CD4-positive, CD25-positive, alpha-beta regulatory T cell (primary cell): ENCODE measurements around the gene WDR3. TPM values are rescaled to one million over a fixed set of nuclear protein-coding genes. Genes with fewer than 3 reads are reported as not detected.
"Not testable (repeated sequence)": the region's sequence is repeated elsewhere in the genome, so short reads cannot be mapped to it uniquely, and the experiment has no call there.

Experiments used
- ATAC-seq, 2 donors: fragments of 150-1000 bp; cut with Tn5 transposase; one replicate each; pipeline ENCODE4 v1.10.0; 2021; ENCODE audit warnings: low read depth in 2 of 2, moderate number of reproducible peaks in 2 of 2, moderate library complexity in 1 of 2
- DNase-seq, 3 donors: peaks; one replicate each; pipeline versions ENCODE4 v3.0.0 to v3.0.0-alpha.2; 2012 to 2022; ENCODE audit warnings: mixed read lengths in 1 of 3
- H3K27ac ChIP-seq: one replicate; pipeline ENCODE4 v1.7.0; 2013; ENCODE audit warnings: mild to moderate bottlenecking, low read length; ENCODE audit not compliant: insufficient read depth, poor library complexity, severe bottlenecking
- H3K27me3 ChIP-seq: one replicate; pipeline ENCODE4 v1.7.0; 2013; ENCODE audit warnings: low read length; ENCODE audit not compliant: control insufficient read depth, insufficient read depth
- H3K36me3 ChIP-seq: one replicate; pipeline ENCODE4 v1.7.0; 2013; ENCODE audit warnings: mild to moderate bottlenecking, low read length, moderate library complexity; ENCODE audit not compliant: control insufficient read depth, insufficient read depth
- H3K4me1 ChIP-seq: 2 replicates; pipeline ENCODE4 v1.7.0; 2013; ENCODE audit warnings: mild to moderate bottlenecking, low read length; ENCODE audit not compliant: insufficient read depth, control insufficient read depth, poor library complexity, severe bottlenecking
- H3K4me3 ChIP-seq: one replicate; pipeline ENCODE4 v1.7.0; 2013; ENCODE audit warnings: low read depth, mild to moderate bottlenecking, low read length, moderate library complexity
- H3K9me3 ChIP-seq, 2 experiments: 1 replicate in 1 of 2; 2 replicates in 1 of 2; pipeline ENCODE4 v1.7.0; 2013; ENCODE audit warnings: low read length in 2 of 2, mild to moderate bottlenecking in 1 of 2, moderate library complexity in 1 of 2; ENCODE audit not compliant: control insufficient read depth in 2 of 2
- H3K27ac Mint-ChIP-seq, 3 donors: one replicate each; pipeline ENCODE4 v1.8.0; 2020 to 2022; ENCODE audit warnings: mild to moderate bottlenecking in 3 of 3, mixed read lengths in 3 of 3, moderate library complexity in 2 of 3
- H3K27me3 Mint-ChIP-seq: one replicate; pipeline ENCODE4 v1.8.0; 2022; ENCODE audit warnings: mild to moderate bottlenecking, mixed read lengths
- H3K36me3 Mint-ChIP-seq: one replicate; pipeline ENCODE4 v1.8.0; 2020; ENCODE audit warnings: mixed read lengths
- H3K4me1 Mint-ChIP-seq, 4 donors: one replicate each; pipeline ENCODE4 v1.8.0; 2020 to 2022; ENCODE audit warnings: mixed read lengths in 4 of 4, mild to moderate bottlenecking in 1 of 4
- H3K4me3 Mint-ChIP-seq, 4 donors: one replicate each; pipeline ENCODE4 v1.8.0; 2020 to 2022; ENCODE audit warnings: mild to moderate bottlenecking in 4 of 4, mixed read lengths in 4 of 4, moderate library complexity in 3 of 4
- H3K9me3 Mint-ChIP-seq, 7 donors: one replicate each; pipeline ENCODE4 v1.8.0; 2020 to 2022; ENCODE audit warnings: mixed read lengths in 7 of 7, mild to moderate bottlenecking in 3 of 7, moderate library complexity in 2 of 7
- polyA plus RNA-seq, 4 donors: library from polyadenylated mRNA; unstranded; fragments of 300-500 nt; fragmentation: Illumina TruSeq; gene quantifications; one replicate each; pipeline ENCODE4 v1.2.3, GENCODE V29; 2021
- total RNA-seq: library from RNA; stranded (reverse); gene quantifications from one replicate; pipeline ENCODE4 v1.2.3, GENCODE V29; 2022

WDR3 gene
- total and polyA plus RNA-seq, 5 donors from 2014 or later = 11.4 to 41.9 (median 15.8) TPM

DNA sequence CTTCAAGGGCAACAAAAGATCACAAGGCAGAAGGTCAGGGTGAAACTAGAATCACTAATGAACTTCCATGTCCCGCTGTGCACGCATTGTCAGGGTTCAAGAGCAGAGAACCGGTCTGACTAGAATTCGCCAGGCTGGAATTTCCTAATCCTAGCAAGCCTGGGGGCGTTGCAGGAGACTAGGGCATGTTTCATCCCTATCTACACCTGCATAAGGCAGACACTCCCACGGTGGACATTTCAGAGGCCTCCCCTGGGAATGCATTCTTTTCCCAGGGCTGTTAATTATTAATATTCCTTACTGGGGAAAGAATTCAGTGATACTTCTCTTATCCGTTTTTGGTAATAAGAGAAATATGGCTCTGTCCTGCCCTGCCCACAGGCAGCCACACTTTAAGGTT lies 6.8 kb upstream of the WDR3 start:
- H3K9me3 ChIP-seq, DNase-seq, H3K27me3 ChIP-seq, H3K4me1 ChIP-seq, H3K27ac ChIP-seq, H3K4me3 ChIP-seq, H3K27me3 Mint-ChIP-seq, H3K4me3 Mint-ChIP-seq, H3K27ac Mint-ChIP-seq, ATAC-seq, H3K9me3 Mint-ChIP-seq: not testable (repeated sequence)
- peaks cover 19% of the 10 kb centered on the region for H3K36me3 ChIP-seq
- Mint-ChIP-seq H3K4me1 (peaks cover 4 to 27% (median 23%) of the 10 kb centered on the region in 4 donors), H3K36me3 (peaks cover 28% of the 10 kb centered on the region)

DNA sequence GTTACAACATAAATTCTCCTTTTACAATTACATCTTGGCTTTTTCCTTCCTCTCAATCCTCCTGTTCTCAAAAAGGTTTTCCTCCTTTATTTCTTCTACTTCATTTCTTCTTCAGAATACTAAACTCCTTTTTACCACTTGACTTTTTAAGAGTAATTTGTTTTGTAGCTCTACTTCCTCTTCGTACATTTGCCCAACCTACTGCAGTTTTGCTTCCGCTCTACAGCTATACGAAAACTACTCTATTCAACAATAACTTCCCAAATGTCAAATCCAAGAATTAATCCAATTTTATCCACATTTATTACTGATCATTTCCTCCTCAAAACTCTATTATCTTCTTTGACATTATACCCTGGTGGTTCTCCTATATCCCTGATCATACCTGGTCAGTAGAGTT lies 3.6 kb upstream of the WDR3 start:
- H3K4me1 Mint-ChIP-seq = peaks cover 21 to 57% (median 46%) of the 10 kb centered on the region in 4 donors
- H3K4me1 ChIP-seq = peaks cover 26% of the 10 kb centered on the region
- no peaks in the 10 kb centered on the region for H3K9me3 ChIP-seq
- H3K27ac Mint-ChIP-seq = peak overlapping the region in 1 of 3 donors; percentile 57
- no peaks in the 10 kb centered on the region for H3K9me3 Mint-ChIP-seq
- no peaks in the 10 kb centered on the region for H3K36me3 ChIP-seq
- H3K4me3 ChIP-seq = no peak overlapping the region
- H3K27me3 ChIP-seq = no peaks in the 10 kb centered on the region
- no peak for DNase-seq
- H3K36me3 Mint-ChIP-seq = peaks cover 17% of the 10 kb centered on the region
- no peaks in the 10 kb centered on the region for H3K27me3 Mint-ChIP-seq
- H3K27ac ChIP-seq = no peak overlapping the region
- ATAC-seq = no peak
- peak overlapping the region in 1 of 4 donors; percentile 30 for H3K4me3 Mint-ChIP-seq

DNA sequence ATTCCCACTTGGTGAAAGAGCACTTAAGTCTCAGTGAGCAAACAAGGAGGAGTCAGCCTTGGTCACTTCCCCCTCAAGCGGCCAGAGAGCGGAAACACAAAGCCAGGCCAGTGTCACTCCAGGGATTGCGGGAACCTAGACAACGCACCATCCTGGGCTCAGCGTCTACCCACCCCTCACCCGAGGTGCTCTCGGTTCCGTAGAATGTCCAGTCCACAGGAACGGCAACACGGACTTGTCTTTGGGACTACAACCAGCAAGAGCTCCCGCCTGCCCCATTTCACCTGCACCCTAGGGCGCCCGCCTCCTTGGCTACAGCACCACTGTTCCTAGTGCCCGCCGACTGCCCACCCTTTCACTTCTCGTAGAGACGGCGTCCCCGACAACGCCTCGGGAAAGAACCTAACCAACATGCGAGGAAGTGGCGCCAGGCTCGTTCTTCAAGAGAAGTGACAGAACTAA lies 627 bp upstream of the WDR3 start:
- DNase-seq = peak in 2 of 3 donors; percentile 26 to 52
- H3K9me3 Mint-ChIP-seq = no peaks in the 10 kb centered on the region
- H3K27ac Mint-ChIP-seq = peak overlapping the region; percentile 87 to 98 (median 96)
- H3K36me3 Mint-ChIP-seq = peaks cover 18% of the 10 kb centered on the region
- Histone ChIP-seq H3K27me3 (no peaks in the 10 kb centered on the region), H3K27ac (peak overlapping the region; percentile 94), H3K4me1 (peaks cover 35% of the 10 kb centered on the region), H3K9me3 (no peaks in the 10 kb centered on the region), H3K4me3 (peak overlapping the region; percentile 95), H3K36me3 (peaks cover 3% of the 10 kb centered on the region)
- peaks cover 21 to 82% (median 59%) of the 10 kb centered on the region in 4 donors for H3K4me1 Mint-ChIP-seq
- ATAC-seq = peak; percentile 7
- peak overlapping the region; percentile 96 to 99 (median 99) for H3K4me3 Mint-ChIP-seq
- no peaks in the 10 kb centered on the region for H3K27me3 Mint-ChIP-seq

DNA sequence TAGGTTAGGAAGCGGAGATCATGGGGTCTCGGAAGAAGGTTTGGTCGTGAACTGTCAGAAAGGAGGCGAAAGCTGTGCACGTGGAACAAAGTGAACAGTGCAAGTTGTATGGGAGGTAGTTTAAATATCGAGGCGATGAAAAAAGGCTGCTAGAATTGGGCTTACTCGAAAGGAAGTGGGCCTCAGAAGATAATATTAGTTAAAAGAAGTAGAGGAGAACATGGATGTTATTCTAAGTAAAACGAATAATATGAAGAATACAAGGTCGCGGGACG lies 571 bp downstream of the WDR3 start:
- H3K27ac ChIP-seq = peak overlapping the region; percentile 94
- Mint-ChIP-seq H3K27ac (peak overlapping the region; percentile 87 to 98 (median 96)), H3K36me3 (peaks cover 19% of the 10 kb centered on the region), H3K4me1 (peaks cover 27 to 83% (median 59%) of the 10 kb centered on the region in 4 donors), H3K9me3 (no peaks in the 10 kb centered on the region), H3K27me3 (no peaks in the 10 kb centered on the region), H3K4me3 (peak overlapping the region; percentile 96 to 99 (median 99))
- H3K4me3 ChIP-seq = peak overlapping the region; percentile 95
- no peaks in the 10 kb centered on the region for H3K9me3 ChIP-seq
- H3K4me1 ChIP-seq = peaks cover 35% of the 10 kb centered on the region
- no peaks in the 10 kb centered on the region for H3K27me3 ChIP-seq
- peak in 1 of 3 donors; percentile 45 for DNase-seq
- peaks cover 8% of the 10 kb centered on the region for H3K36me3 ChIP-seq
- ATAC-seq = no peak

DNA sequence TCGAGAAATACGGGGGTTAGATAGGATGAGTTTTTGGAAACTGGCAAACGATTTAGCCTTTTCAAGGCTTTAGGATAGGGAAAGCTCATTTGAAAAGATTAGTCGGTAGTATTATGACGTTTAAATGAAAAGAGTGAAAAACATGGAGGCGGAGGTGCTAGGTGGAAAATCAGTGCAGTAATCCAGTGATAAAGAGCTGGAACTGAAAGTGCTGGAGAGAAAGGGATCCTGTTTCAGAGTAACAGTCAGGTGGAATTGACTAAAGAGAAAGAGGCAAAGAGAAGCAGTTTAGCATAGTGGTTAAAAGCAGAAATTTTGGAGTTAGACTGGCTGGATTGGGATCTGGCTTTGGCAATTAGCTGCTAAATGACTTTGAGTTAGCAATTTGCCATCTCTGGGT lies 945 bp downstream of the WDR3 start:
- Histone ChIP-seq H3K27ac (peak overlapping the region; percentile 94), H3K27me3 (no peaks in the 10 kb centered on the region), H3K4me1 (peaks cover 35% of the 10 kb centered on the region), H3K36me3 (peaks cover 8% of the 10 kb centered on the region), H3K4me3 (peak overlapping the region; percentile 95), H3K9me3 (no peaks in the 10 kb centered on the region)
- ATAC-seq = no peak
- Mint-ChIP-seq H3K27me3 (no peaks in the 10 kb centered on the region), H3K4me3 (peak overlapping the region; percentile 96 to 99 (median 99)), H3K4me1 (peaks cover 27 to 83% (median 59%) of the 10 kb centered on the region in 4 donors), H3K27ac (peak overlapping the region; percentile 87 to 98 (median 96)), H3K9me3 (no peaks in the 10 kb centered on the region), H3K36me3 (peaks cover 19% of the 10 kb centered on the region)
- DNase-seq = no peak

DNA sequence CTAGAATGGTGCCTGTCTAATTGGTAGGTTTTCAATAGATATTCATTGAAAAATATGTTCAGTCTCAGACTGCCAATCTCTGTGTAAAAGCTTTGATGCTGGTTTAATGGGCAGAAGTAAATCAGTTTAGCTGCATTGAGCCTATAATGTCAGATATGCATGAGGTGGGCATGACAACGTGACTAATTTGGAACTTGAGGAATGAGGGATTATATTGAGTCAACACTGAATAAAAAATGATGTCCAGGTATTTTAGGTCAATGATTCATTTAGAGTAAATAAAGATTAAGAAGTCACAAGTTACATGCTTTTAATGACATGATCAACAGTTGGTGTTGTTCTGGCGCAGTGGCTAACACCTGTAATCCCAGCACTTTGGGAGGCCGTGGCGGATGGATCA lies 3.0 kb downstream of the WDR3 start:
- Mint-ChIP-seq H3K9me3 (no peaks in the 10 kb centered on the region), H3K4me1 (peaks cover 22 to 63% (median 42%) of the 10 kb centered on the region in 4 donors), H3K36me3 (peaks cover 22% of the 10 kb centered on the region), H3K27ac (no peak overlapping the region), H3K27me3 (no peaks in the 10 kb centered on the region), H3K4me3 (peak overlapping the region in 1 of 4 donors; percentile 22)
- ATAC-seq = no peak
- Histone ChIP-seq H3K4me3 (no peak overlapping the region), H3K4me1 (peaks cover 35% of the 10 kb centered on the region), H3K27me3 (no peaks in the 10 kb centered on the region), H3K9me3 (no peaks in the 10 kb centered on the region), H3K36me3 (peaks cover 12% of the 10 kb centered on the region), H3K27ac (no peak overlapping the region)
- DNase-seq = no peak

DNA sequence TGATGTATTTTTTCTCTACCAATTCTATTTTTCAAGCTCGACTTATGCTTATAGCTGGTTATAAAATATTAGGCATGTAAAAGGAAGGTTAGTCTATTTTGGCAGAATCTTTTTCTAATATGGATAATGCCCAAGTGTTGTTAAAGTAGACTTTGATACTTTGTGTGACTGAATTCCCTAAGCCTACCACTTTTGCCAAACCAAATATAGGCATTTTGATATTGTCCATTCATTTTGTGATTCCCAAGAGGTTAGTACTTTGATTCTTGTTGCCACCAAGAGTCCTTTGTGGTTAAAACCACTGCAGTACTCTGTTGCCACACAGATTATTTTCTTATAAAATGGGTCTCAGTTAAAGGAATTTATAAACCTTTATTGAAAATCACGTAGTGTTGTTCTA lies 4.2 kb downstream of the WDR3 start:
- Histone ChIP-seq H3K27ac (no peak overlapping the region), H3K4me1 (peaks cover 25% of the 10 kb centered on the region), H3K27me3 (no peaks in the 10 kb centered on the region), H3K4me3 (no peak overlapping the region), H3K36me3 (peaks cover 23% of the 10 kb centered on the region), H3K9me3 (no peaks in the 10 kb centered on the region)
- no peak for ATAC-seq
- DNase-seq = no peak
- no peak overlapping the region for H3K27ac Mint-ChIP-seq
- H3K4me1 Mint-ChIP-seq = peaks cover 17 to 54% (median 34%) of the 10 kb centered on the region in 4 donors
- peaks cover 34% of the 10 kb centered on the region for H3K36me3 Mint-ChIP-seq
- H3K27me3 Mint-ChIP-seq = no peaks in the 10 kb centered on the region
- no peaks in the 10 kb centered on the region for H3K9me3 Mint-ChIP-seq
- no peak overlapping the region for H3K4me3 Mint-ChIP-seq

DNA sequence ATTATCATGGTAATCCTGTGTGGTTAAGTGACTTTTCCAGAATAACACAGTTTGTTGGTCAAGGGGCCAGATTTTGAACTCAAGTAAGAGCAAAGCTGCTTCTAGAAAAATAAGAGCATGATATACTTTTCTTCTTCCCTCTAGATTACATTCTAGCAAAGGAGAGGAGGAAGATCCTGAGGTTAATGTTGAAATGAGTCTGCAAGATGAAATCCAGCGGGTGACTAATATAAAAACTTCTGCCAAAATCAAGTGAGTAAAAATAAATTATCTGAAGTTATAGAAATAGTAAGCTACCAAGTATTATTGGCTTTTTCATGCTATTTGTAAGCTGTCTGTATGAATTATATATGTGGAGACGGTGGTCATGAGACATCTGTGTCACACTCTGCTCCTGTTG lies 12.8 kb downstream of the WDR3 start:
- no peak overlapping the region for H3K27ac Mint-ChIP-seq
- ATAC-seq (no peak), DNase-seq (no peak)
- no peaks in the 10 kb centered on the region for H3K27me3 Mint-ChIP-seq
- peaks cover 67% of the 10 kb centered on the region for H3K36me3 Mint-ChIP-seq
- no peaks in the 10 kb centered on the region for H3K9me3 ChIP-seq
- H3K27ac ChIP-seq = no peak overlapping the region
- H3K4me1 ChIP-seq = no peaks in the 10 kb centered on the region
- H3K4me1 Mint-ChIP-seq = peaks cover 0 to 7% (median 2%) of the 10 kb centered on the region in 4 donors
- H3K4me3 Mint-ChIP-seq = no peak overlapping the region
- H3K4me3 ChIP-seq = no peak overlapping the region
- H3K9me3 Mint-ChIP-seq = no peaks in the 10 kb centered on the region
- H3K36me3 ChIP-seq = peaks cover 94% of the 10 kb centered on the region
- H3K27me3 ChIP-seq = no peaks in the 10 kb centered on the region
